Activated CD4-positive, CD25-positive, alpha-beta regulatory T cell treated with anti-CD3 and anti-CD28 coated beads, Interleukin-2, amount 50 U/mL, for 16 hours (primary cell): Measurements from ENCODE around the gene GDF3.

Experiments
- DNase-seq: peaks from one replicate; pipeline ENCODE4 v3.0.0-alpha.2; 2020; ENCODE audit warnings: low read depth, low spot score

The GDF3 gene

DNA sequence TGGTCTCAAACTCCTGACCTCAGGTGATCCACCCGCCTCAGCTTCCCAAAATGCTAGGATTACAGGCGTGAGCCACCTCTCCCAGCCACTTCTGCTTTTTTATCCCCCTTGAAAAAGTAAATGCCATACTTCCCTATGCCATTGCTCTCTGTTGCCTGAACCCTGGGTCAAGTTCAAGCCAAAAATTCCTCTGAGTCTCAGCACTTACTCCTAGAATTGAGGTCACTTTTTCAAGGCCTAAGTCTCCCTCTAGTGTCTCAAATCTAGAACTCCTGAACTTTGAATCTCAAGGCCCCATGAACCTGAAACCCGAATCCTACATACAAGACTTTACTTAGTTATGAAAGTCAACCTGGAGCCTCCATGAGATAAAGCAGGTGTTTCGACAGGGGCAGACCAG, 28.4 kb downstream of the GDF3 start:
- no peak for DNase-seq

DNA sequence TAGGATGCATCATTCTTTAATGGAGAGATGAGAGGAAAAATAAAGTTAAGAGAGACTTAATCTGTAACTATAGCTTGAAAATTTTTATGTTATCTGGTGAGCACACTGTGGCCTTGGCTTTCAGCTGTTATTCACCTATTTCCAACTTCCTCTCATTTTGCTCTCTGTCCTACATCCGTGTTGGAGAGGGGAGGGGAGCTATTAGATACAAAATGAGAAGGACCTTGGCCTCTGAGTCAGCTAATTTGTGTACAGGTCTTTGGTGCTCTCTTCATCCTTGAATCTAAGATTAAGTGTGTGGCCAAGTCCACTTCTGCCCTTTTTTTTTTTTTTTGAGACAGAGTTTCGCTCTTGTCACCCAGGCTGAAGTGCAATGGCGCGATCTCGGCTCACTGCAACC, 29.0 kb downstream of the GDF3 start:
- DNase-seq, result no peak

DNA sequence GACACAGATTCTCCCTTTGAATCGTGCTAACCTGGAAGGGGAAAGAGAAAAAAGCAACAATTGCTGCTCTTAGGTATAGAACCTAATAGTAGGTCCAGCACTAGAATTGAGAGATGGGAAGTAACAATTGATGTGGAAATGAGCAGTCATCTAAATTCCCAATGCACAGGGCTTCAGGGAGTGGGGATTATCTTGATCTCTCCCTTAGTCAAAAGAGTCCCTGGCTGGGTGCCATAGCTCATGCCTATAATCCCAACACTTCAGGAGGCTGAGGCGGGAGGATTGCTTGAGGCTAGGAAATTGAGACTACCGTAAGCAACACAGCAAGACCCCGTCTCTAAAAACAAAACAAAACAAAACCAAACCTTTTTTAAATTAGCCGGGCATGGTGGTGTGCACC, 33.8 kb downstream of the GDF3 start:
- DNase-seq, result no peak

DNA sequence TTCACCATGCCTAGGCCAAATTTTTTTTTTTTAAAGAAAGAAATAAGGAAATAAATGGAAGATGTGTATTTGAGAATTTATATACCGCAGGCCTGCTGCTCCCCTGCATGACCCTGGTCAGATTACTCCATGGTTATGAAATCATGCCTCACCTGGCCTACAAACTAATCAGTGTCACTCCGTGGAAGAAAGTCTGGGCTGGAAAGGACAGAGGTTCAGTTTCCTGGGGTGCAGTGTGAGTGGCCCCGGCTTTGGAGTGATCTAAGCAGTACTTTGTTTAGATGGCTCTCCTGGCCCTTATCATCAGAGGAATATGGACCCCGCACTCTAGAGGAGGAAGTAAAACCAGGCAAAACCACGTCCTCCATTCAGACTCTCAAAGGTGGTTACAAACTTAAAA, 39.5 kb downstream of the GDF3 start:
- no peak for DNase-seq

DNA sequence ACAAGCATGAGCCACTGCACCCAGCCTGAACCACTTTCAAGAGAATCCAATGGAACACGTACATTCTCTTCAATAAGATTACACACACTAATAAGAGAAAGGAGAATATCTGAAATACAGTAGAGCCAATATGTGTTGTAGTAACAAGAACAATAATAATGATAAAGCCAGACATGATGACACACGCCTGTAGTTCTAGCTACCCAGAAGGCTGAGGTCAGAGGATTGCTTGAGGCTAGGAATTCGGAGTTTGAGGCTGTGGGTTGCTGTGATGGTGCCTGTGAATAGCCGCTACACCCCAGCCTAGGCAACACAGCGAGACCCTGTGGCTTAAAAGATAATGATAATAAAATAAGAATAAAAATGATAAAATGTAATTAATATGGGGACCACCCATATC, 45.5 kb downstream of the GDF3 start:
- DNase-seq, result no peak

DNA sequence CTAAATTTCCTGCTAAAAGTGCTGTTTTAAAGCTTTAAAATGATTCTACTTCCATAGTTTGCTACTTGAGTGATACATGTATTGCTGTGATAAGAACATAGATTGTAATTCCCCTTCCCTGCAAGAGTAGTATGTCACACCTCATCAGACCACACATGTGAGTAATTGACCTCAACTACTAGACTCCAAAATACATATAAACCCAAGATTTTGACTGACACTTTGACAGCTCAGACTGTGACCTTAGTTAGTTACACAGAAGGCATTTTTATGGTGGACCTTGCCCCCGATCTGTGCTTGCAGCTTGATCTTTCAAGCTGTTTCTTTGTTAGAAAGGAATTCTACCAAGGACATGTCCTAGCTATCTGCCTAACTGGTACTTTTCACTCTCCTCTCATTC, 48.5 kb downstream of the GDF3 start:
- no peak for DNase-seq

DNA sequence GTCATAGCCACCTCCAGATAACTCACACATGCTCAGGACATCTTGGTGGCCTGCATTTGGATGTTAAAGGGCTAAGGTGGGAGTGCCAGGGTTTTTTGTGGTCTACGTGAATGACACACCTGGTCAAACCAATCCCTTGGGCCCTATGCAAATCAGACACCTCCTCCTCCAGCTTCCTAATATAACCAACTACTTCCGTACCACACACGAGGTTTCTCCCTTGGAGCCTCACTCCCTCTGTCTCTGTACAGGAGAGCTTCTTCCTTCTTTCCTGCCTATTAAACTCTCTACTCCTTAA, 49.4 kb downstream of the GDF3 start:
- no peak for DNase-seq

DNA sequence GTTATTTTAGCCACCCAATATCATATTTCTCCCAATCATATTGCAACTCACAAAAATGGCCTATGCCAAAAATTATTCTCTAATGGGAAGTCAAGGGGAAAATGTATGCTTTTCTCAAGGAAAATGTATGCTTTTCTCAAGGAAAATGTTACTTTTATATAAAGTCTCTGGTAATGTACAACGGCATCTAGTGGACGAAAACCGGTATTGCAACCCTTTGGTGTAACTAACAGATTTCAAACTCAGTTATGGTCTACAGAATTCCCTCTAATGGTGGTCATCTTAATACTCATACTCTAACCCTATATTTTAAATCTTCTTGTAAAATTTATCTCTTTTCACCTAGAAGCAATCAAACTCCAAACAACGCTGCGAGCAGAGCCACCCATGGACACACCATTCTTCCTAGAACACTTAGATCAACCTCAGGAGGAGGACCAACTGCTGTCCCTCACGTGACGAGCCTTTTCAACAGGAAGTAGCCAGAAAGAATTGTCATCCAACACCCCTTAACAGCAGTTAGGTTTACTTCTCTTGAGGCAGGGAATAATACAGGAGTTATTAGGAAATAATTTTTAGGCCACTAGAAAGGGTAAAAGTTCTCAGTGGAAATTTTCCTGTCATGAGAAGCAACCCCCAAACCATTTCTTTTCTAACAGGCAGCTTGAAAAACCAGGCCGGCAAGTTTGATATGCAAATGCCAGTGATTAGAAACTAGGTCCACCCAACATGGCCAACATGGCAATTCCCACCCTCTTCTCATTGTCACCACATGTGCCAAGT, 50.0 kb downstream of the GDF3 start:
- DNase-seq, result no peak

DNA sequence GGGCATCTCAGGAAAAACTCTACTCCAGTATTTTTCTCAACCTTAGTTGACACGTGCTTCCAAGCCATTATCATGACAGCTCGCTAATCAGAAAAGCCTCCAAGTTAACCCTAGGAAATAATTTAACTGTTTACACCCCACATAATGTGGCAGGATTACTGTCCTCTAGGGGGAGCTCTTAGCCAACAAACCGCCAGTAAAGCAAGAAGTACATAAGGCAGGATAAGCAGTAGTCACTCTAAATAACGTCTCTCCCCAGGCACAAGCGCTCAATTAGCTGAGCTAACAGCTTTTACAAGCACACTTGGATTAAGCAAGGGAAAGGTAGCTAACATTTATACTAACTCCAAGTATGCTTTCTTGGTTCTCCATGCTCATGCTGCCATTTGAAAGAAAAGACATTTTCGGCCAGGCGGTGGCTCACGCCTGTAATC, 52.7 kb downstream of the GDF3 start:
- no peak for DNase-seq

DNA sequence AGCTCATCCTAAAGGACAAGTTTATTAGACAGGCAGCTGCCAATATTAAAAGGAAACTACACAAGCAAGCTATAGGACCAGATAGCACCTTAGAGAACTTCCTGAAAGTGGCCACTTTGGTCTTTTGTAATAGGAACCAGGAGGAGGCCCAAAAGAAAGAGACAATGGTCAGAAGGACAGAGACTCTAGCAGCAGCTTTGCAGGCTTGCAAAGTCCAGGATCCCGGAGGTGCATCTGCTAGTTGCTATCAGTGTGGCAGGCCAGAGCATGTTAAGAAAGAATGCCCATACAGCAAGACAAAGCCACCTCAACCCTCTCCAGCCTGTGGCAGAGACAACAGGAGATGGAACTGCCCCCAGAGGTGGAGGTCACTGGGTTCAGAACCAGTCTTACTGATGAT, 53.3 kb downstream of the GDF3 start:
- DNase-seq, result no peak

DNA sequence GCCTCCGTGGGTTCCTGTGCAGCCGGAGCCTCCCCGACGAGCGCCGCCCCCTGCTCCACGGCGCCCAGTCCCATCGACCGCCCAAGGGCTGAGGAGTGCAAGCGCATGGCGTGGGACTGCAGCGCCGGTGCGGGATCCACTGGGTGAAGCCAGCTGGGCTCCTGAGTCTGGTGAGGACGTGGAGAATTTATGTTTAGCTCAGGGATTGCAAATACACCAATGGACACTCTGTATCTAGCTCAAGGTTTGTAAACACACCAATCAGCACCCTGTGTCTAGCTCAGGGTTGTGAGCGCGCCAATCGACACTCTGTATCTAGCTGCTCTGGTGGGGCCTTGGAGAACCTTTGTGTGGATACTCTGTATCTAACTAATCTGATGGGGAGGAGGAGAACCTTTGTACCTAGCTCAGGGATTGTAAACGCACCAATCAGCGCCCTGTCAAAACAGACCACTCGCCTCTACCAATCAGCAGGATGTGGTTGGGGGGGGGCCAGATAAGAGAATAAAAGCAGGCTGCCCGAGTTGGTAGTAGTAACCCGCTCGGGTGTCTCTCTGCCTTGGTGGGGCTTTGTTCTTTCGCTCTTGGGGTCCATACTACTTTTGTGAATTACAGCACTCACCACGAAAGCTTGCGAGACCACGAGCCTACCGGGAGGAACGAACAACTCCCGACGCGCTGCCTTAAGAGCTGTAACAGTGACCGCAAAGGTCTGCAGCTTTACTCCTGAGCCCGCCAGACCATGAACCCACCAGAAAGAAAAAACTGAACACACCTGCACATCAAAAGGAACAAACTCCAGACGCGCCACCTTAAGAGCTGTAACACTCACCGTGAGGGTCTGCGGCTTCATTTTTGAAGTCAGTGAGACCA, 55.2 kb downstream of the GDF3 start:
- DNase-seq, result peak; percentile 5
